CD4-positive, alpha-beta T cell treated with Interferon gamma for 1 hour (primary cell): ENCODE results near the gene WNK4.

Source experiments
- DNase-seq: peaks from one replicate; pipeline ENCODE4 v3.0.0-alpha.2; 2020

WNK4 gene

GRCh38 chr17:42773290-42774035 is 6.9 kb upstream of the WNK4 start, which contains the start of gene VPS25:
VPS25 (plus strand) TSS chr17:42773449; CDS start chr17:42773476, 27 bp downstream.
- peak; percentile 73 for DNase-seq

- DNase-seq: no peak
Measured at GRCh38 chr17:42774066-42774745, 6.2 kb upstream of the WNK4 start.

DNA sequence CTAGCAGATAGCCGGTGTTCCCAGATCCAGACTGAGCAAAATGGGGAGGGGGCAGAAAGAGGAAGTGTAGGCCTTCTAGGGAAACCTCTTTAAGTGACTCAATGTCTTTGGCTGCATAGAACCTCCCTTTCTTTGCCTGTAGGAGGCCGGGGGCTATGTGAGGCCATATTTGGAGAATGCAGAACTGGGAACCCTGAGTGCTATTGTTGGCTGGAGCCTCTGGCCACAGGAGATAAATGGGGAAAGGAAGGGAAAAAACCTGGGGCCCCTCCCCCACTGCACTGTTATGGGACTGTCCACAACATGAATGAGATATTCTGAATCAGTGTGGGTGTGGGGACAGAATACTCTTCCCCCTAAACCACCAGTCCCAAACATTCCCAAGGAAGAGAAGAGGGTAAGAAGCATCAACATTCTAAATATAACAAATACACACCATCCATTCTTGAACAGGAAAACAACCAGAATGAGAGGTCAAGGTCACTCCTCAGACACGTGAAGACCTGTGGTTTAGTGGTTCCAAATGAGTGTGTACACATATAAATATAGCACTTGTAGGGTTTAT is 4.8 kb upstream of the WNK4 start:
- DNase-seq: no peak

DNA sequence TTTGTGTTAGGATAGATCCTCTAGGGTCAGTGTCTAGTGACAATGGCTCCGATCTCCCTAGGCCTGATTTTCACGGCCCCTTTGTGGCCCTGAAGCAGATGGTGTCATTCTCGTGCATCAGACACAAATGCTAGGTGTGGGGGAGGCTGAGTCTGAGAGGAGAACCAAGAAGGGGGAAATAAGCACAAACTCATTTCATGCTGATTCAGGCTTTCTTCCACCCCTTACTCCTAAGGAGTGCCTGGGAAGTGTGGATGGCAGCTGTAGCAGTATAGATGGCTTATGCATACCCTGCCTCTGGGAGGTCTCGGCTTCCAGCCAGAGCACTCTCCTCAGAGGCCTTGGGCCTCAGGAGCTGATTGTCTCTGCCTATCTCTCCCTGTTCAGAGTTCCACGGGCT is 1.8 kb upstream of the WNK4 start:
- no peak for DNase-seq

GRCh38 chr17:42779304-42779935 is 990 bp upstream of the WNK4 start:
- DNase-seq: no peak

GRCh38 chr17:42780851-42781638 is 635 bp downstream of the WNK4 start:
- no peak for DNase-seq

GRCh38 chr17:42781639-42782165 is 1.3 kb downstream of the WNK4 start:
- no peak for DNase-seq

- DNase-seq: no peak
Measured at GRCh38 chr17:42782166-42783061, 2.0 kb downstream of the WNK4 start.

- DNase-seq: no peak
Measured at GRCh38 chr17:42783062-42783790, 2.8 kb downstream of the WNK4 start.

DNA sequence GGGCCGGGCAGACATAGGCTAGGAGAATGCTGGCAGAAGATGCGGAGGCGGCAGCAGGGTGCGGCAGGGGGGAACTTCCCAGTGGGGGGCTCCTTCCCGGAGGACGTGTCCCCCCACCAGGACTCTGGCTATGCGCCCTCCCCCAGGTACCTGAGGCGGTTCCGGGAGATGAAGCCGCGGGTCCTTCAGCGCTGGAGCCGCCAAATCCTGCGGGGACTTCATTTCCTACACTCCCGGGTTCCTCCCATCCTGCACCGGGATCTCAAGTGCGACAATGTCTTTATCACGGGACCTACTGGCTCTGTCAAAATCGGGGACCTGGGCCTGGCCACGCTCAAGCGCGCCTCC is 3.4 kb downstream of the WNK4 start:
- no peak for DNase-seq

- no peak for DNase-seq
Measured at GRCh38 chr17:42784409-42784808, 4.0 kb downstream of the WNK4 start.

DNA sequence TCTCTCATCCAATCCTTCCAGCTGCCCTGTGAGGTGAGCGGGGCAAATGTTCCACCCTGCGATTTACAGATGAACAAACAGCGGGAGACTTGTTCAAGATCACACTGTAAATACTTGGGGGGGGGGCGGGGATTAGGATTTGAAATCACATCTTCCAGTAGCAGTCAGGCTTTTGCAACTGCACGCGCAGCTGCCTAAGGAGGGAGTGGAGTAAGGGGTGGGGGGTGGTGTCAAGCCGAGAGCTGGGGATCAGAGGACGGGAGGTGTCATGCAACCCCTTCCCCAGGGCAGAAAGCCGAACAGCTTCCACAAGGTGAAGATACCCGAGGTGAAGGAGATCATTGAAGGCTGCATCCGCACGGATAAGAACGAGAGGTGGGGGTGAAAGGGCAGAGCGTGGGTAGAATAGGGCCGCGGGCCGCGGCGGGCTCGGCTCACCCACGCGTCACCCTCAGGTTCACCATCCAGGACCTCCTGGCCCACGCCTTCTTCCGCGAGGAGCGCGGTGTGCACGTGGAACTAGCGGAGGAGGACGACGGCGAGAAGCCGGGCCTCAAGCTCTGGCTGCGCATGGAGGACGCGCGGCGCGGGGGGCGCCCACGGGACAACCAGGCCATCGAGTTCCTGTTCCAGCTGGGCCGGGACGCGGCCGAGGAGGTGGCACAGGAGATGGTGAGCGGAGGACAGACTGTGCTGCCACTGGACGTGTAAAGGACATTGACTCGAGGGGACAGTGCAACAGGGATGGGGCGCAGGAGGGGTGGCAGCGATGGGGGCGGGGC is 4.6 kb downstream of the WNK4 start:
- DNase-seq: no peak

DNA sequence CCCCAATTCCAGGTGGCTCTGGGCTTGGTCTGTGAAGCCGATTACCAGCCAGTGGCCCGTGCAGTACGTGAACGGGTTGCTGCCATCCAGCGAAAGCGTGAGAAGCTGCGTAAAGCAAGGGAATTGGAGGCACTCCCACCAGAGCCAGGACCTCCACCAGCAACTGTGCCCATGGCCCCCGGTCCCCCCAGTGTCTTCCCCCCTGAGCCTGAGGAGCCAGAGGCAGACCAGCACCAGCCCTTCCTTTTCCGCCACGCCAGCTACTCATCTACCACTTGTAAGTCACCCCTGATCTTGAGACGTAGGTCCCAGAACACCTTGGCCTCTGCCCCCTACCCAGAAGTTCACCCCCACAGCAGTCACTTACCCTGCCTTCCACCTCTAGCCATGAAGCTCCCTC is 6.9 kb downstream of the WNK4 start:
- no peak for DNase-seq

DNA sequence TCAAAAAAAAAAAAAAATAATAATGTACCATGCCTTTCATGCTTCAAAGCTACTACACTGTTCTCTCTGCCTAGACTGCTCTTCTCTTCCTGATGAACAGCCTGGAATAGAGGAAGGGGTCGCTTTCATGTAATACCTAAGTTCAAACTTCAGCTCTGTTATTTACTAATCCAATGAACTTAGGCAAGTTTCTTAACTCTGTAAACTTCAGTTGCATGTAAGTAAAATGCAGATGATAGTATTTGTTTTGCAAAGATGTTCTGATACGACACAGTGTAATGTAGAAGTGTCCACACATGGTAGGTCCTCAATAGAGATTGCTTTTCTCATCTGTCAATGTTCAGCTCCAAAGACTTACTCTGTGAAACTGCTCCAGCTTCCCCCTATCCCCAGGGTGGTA is 11.5 kb downstream of the WNK4 start:
- no peak for DNase-seq

DNA sequence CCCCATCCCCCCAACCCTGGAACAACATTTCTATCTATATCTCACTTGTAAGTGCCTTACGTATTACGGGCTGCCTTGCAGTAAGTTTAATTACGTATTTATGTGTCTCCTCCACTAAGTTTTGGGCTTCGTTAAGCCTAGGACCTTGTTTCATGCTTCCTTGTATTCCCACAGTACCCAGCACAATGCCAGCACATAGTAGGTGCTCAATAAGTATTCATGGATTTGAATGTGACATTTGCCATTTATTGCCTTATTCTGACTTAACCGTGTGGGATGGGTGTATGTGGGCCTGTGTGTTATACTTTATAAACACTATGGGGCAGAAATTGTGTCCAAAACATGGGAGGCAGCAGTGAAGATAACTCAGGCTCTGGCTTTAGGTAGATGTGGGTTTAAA is 12.1 kb downstream of the WNK4 start:
- DNase-seq: no peak

GRCh38 chr17:42795061-42795460 is 14.7 kb downstream of the WNK4 start:
- DNase-seq: no peak

- no peak for DNase-seq
Measured at GRCh38 chr17:42795465-42795864, 15.1 kb downstream of the WNK4 start.

GRCh38 chr17:42796066-42796758 is 15.8 kb downstream of the WNK4 start:
- DNase-seq: no peak
